ENCODE data around the gene CD2AP.
"Not testable (repeated sequence)": the region's sequence is repeated elsewhere in the genome, so short reads cannot be mapped to it uniquely, and the experiment has no call there.

- TF ChIP-seq TAF1, POLR2A, POLR2AphosphoS5, POU2F2 (IDR thresholded peaks at IDR 0.05; ENCODE audit: low read depth, low read length): not testable (repeated sequence)
These were observed 170.0 kb downstream of the CD2AP start for GRCh38 chr6:47647626-47648025.

All from GM12891 (cell line).